Duodenal mucosa (tissue), 2 donors: ENCODE results near the gene IL9.

Experiments
- H3K27ac ChIP-seq: one replicate; pipeline ENCODE4 v1.7.0; 2013; ENCODE audit warnings: low read depth, low read length
- H3K27me3 ChIP-seq, 2 donors: one replicate each; pipeline ENCODE4 v1.7.0; 2013; ENCODE audit warnings: low read length in 2 of 2, control low read depth in 1 of 2; ENCODE audit not compliant: insufficient read depth in 2 of 2, control insufficient read depth in 1 of 2
- H3K36me3 ChIP-seq, 2 donors: one replicate each; pipeline ENCODE4 v1.7.0; 2013; ENCODE audit warnings: low read length in 2 of 2, control low read depth in 1 of 2; ENCODE audit not compliant: insufficient read depth in 2 of 2, control insufficient read depth in 1 of 2
- H3K4me1 ChIP-seq, 2 donors: one replicate each; pipeline ENCODE4 v1.7.0; 2013; ENCODE audit warnings: low read length in 2 of 2, control low read depth in 1 of 2; ENCODE audit not compliant: insufficient read depth in 2 of 2, control insufficient read depth in 1 of 2
- H3K4me3 ChIP-seq, 2 donors: one replicate each; pipeline ENCODE4 v1.7.0; 2013; ENCODE audit warnings: low read length in 2 of 2, low read depth in 1 of 2
- H3K9ac ChIP-seq, 2 donors: one replicate each; pipeline ENCODE4 v1.7.0; 2013; ENCODE audit warnings: low read length in 2 of 2, low read depth in 1 of 2
- H3K9me3 ChIP-seq, 2 donors: one replicate each; pipeline ENCODE4 v1.7.0; 2013; ENCODE audit warnings: low read length in 2 of 2, control low read depth in 1 of 2; ENCODE audit not compliant: control insufficient read depth in 1 of 2

IL9 gene

GRCh38 chr5:135843571-135844337 lies 51.9 kb downstream of the IL9 start:
- no peak overlapping the region for H3K9ac ChIP-seq

DNA sequence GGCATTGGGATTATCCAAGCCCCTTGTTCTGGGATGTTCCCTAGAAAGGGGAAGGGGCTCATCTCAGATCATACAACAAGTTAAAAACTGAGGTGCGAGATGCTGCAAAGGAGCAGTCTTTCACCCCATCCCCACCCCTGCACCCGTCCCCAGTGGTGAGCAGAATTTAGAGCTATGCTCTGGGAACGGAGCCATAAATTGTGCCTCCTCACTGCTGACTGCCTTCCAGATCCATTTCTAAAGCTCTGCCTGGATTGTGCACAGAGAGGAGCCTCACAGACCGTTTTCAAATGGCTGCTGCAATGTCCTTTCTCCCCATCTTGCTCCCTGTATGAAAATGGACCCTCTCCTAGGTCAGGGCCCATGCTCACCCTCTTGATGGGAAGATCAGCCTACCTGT lies 52.9 kb downstream of the IL9 start:
- Histone ChIP-seq H3K27me3 (no peaks in the 10 kb centered on the region), H3K4me3 (no peak overlapping the region), H3K4me1 (peaks cover 9% of the 10 kb centered on the region in 2 donors), H3K9ac (no peak overlapping the region), H3K36me3 (no peaks in the 10 kb centered on the region), H3K9me3 (peaks cover 0 to 4% of the 10 kb centered on the region in 2 donors), H3K27ac (no peak overlapping the region)

More at GRCh38 chr5:135843571-135844337, 51.9 kb downstream of the IL9 start:
- Histone ChIP-seq H3K4me3 (no peak overlapping the region), H3K27me3 (no peaks in the 10 kb centered on the region), H3K36me3 (no peaks in the 10 kb centered on the region), H3K9me3 (no peaks in the 10 kb centered on the region), H3K4me1 (peaks cover 9% of the 10 kb centered on the region in 2 donors), H3K27ac (no peak overlapping the region)
